Thyroid gland (tissue), 4 donors: Measurements from ENCODE around the gene ATP4B. TPM values are rescaled to one million over a fixed set of nuclear protein-coding genes. Genes with fewer than 3 reads are reported as not detected.

Experiments
- DNase-seq, 2 donors: peaks; one replicate each; pipeline ENCODE4 v3.0.0-alpha.2; 2019
- H3K27ac ChIP-seq, 3 donors: fragments of 200-600 bp; sonication (generic); 1 replicate in 2 of 3; 2 replicates in 1 of 3; pipeline ENCODE4 v1.5.1; 2016 to 2019; ENCODE audit warnings: mild to moderate bottlenecking in 1 of 3, moderate library complexity in 1 of 3
- H3K27me3 ChIP-seq: fragments of 200-600 bp; sonication (generic); one replicate; pipeline ENCODE4 v1.5.1; 2019
- H3K36me3 ChIP-seq, 2 donors: fragments of 200-600 bp; sonication (generic); one replicate each; pipeline ENCODE4 v1.5.1; 2016 to 2019
- H3K4me1 ChIP-seq, 2 donors: fragments of 200-600 bp; sonication (generic); one replicate each; pipeline ENCODE4 v1.5.1; 2017 to 2019
- H3K4me3 ChIP-seq, 3 donors: fragments of 200-600 bp; sonication (generic); replicated peaks in 1 of 3; 1 replicate in 2 of 3; 2 replicates in 1 of 3; pipeline ENCODE4 v1.5.1; 2016; ENCODE audit warnings: mild to moderate bottlenecking in 1 of 3
- H3K9me3 ChIP-seq: fragments of 200-600 bp; sonication (generic); one replicate; pipeline ENCODE4 v1.5.1; 2017
- POLR2A ChIP-seq, 2 donors: fragments of 450-650 bp; IDR thresholded peaks; one replicate each; pipeline ENCODE4 v1.6.1; 2017; ENCODE audit warnings: antibody characterized with exemption in 2 of 2, mild to moderate bottlenecking in 2 of 2, moderate library complexity in 1 of 2
- WGBS, 2 donors: methylation state at CpG; one replicate each; pipeline ENCODE4 v1.1.5; 2017; 5-methylcytosine and 5-hydroxymethylcytosine counted together
- intact Hi-C: fragments of 100-400 bp; cut with DNase I; formaldehyde crosslinking; loops from one replicate; pipeline ENCODE4 v1.15.1; 2023
- total RNA-seq, 4 donors: library from RNA; depleted of rRNA; stranded (reverse); fragments of >200 nt; gene quantifications; one replicate each; pipeline ENCODE4 v1.2.3, GENCODE V29; 2016
- TF ChIP-seq, protein P1 (sequence below), 6 experiments: fragments of 200-600 bp in 3 of 6; fragments of 450-650 bp in 3 of 6; sonication (generic) in 3 of 6; IDR thresholded peaks; one replicate each; pipeline ENCODE4 v1.5.1; 2016 to 2019; ENCODE audit warnings: antibody characterized with exemption in 6 of 6, mild to moderate bottlenecking in 2 of 6, inconsistent platforms in 1 of 6, moderate library complexity in 1 of 6

Gene ATP4B
- total RNA-seq, 4 donors from 2014 or later, result not detected

DNA sequence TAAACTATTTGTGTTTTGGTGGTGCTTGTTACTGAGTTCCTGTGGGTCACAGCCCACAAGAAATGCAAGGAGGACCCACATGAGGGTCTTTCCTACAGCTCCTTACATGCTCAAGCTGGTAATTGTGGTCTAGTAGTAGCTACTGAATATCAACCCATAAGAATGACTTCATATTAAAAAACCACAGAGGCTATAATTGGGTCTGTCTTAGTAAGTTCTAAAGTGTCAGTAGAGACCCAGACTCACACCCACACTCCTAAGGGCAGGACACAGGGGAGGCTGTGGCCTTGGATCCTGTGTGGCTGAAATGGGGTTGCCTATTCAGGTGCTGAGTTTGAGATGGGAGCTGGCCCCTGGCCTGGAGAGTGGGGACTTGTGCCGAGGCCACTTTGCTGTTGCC is 53.8 kb downstream of the ATP4B start:
- no peaks in the 10 kb centered on the region for H3K27me3 ChIP-seq
- no peak overlapping the region for H3K27ac ChIP-seq
- no peak for DNase-seq
- no peaks in the 10 kb centered on the region for H3K4me1 ChIP-seq
- no peaks in the 10 kb centered on the region for H3K36me3 ChIP-seq
- 60 to 100% methylated on average over 1 of the region's 1 CpG for WGBS, 2 donors
- intact Hi-C loops, result no loop called here
- TF ChIP-seq, protein P1, sequence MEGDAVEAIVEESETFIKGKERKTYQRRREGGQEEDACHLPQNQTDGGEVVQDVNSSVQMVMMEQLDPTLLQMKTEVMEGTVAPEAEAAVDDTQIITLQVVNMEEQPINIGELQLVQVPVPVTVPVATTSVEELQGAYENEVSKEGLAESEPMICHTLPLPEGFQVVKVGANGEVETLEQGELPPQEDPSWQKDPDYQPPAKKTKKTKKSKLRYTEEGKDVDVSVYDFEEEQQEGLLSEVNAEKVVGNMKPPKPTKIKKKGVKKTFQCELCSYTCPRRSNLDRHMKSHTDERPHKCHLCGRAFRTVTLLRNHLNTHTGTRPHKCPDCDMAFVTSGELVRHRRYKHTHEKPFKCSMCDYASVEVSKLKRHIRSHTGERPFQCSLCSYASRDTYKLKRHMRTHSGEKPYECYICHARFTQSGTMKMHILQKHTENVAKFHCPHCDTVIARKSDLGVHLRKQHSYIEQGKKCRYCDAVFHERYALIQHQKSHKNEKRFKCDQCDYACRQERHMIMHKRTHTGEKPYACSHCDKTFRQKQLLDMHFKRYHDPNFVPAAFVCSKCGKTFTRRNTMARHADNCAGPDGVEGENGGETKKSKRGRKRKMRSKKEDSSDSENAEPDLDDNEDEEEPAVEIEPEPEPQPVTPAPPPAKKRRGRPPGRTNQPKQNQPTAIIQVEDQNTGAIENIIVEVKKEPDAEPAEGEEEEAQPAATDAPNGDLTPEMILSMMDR (IDR thresholded peaks at IDR 0.05), result no peak
- no peak for TF ChIP-seq POLR2A (IDR thresholded peaks at IDR 0.05)
- no peak overlapping the region for H3K4me3 ChIP-seq
- H3K9me3 ChIP-seq, result no peaks in the 10 kb centered on the region

- 84 to 87% methylated on average over 13 of the region's 13 CpGs for WGBS, 2 donors
- Histone ChIP-seq H3K27me3 (no peaks in the 10 kb centered on the region), H3K4me1 (no peaks in the 10 kb centered on the region), H3K36me3 (no peaks in the 10 kb centered on the region), H3K4me3 (no peak overlapping the region), H3K9me3 (no peaks in the 10 kb centered on the region), H3K27ac (no peak overlapping the region)
- TF ChIP-seq, protein P1 (IDR thresholded peaks at IDR 0.05), result no peak
- no peak for TF ChIP-seq POLR2A (IDR thresholded peaks at IDR 0.05)
- DNase-seq, result no peak
- intact Hi-C loops, result no loop called here
These were observed 54.8 kb downstream of the ATP4B start for GRCh38 chr13:113603116-113603710.

- Histone ChIP-seq H3K4me1 (no peaks in the 10 kb centered on the region), H3K4me3 (no peak overlapping the region), H3K27me3 (no peaks in the 10 kb centered on the region), H3K9me3 (no peaks in the 10 kb centered on the region), H3K27ac (no peak overlapping the region), H3K36me3 (no peaks in the 10 kb centered on the region)
- no peak for DNase-seq
- WGBS, 2 donors, result 89 to 91% methylated on average over 15 of the region's 15 CpGs
- intact Hi-C loops, result no loop called here
- TF ChIP-seq, protein P1 (IDR thresholded peaks at IDR 0.05), result no peak
- no peak for TF ChIP-seq POLR2A (IDR thresholded peaks at IDR 0.05)
These were observed 55.6 kb downstream of the ATP4B start for GRCh38 chr13:113602291-113602988.

DNA sequence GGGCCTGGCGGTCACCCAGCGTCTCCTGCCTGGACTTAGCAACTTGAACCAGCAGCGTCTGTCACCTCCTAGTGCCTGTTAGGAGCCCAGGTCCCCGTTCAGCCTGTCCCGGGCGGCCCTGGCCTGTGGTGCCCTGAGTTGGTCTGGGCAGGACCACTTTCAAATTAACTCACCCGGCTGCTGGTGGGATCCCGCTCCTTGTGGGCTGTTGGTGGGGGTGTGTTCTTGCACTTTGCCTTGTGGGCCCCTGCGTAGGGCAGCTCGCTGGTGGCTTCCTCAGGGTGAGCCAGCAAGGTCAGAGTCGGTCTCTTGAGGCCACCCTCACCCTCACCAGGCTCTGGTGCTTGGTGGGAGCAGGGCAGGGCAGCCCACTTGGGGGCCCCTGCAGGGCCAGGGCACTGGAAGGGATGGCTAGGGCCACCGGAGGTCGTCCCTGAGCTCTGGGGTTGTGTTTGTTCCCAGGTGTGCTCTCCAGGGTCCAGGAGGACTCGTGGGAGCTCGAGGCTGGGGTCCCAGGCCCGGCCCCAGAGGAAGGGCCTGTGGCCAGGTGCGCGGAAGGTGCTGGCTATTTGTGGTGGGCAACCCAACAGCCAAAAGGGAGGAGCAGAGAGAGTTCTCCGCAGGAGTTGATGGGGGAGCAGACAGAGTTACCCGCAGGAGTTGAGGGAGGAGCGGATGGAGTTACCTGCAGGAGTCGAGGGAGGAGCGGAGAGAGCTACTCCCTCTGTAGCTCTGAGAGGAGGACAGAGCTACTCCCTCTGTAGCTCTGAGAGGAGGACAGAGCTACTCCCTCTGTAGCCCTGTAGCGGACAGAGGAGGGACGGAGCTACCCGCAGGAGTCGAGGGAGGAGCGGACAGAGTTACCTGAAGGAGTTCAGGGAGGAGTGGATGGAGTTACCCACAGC is 56.6 kb downstream of the ATP4B start:
- Histone ChIP-seq H3K9me3 (no peaks in the 10 kb centered on the region), H3K4me1 (no peaks in the 10 kb centered on the region), H3K27ac (no peak overlapping the region), H3K4me3 (no peak overlapping the region), H3K36me3 (no peaks in the 10 kb centered on the region), H3K27me3 (no peaks in the 10 kb centered on the region)
- DNase-seq, result no peak
- WGBS, 2 donors, result 93 to 99% methylated on average over 23 of the region's 28 CpGs
- TF ChIP-seq, protein P1 (IDR thresholded peaks at IDR 0.05), result no peak
- no peak for TF ChIP-seq POLR2A (IDR thresholded peaks at IDR 0.05)
- intact Hi-C loops, result no loop called here
